ENCODE data around the gene SGMS1. TPM values are rescaled to one million over a fixed set of nuclear protein-coding genes. Genes with fewer than 3 reads are reported as not detected.

Gene SGMS1
- total and polyA plus RNA-seq, 7 donors = 3.5 to 81.3 (median 55.7) TPM

GRCh38 chr10:50392426-50392825 is 231.3 kb downstream of the SGMS1 start:
- H3K27ac ChIP-seq = no peak overlapping the region
- no peak for DNase-seq

GRCh38 chr10:50390302-50390701 is 233.5 kb downstream of the SGMS1 start:
- intact Hi-C loops (cut with DNase I) = no loop called here
- Histone ChIP-seq H3K27me3 (no peaks in the 10 kb centered on the region), H3K27ac (no peak overlapping the region), H3K36me3 (no peaks in the 10 kb centered on the region), H3K9me3 (no peaks in the 10 kb centered on the region), H3K4me1 (peaks cover 0 to 9% (median under 1%) of the 10 kb centered on the region in 4 donors), H3K4me3 (no peak overlapping the region)
- 26 to 75% methylated on average over 2 of the region's 2 CpGs for WGBS, 2 donors
- DNase-seq = no peak
- TF ChIP-seq POLR2A (IDR thresholded peaks at IDR 0.05) = no peak
- TF ChIP-seq CTCF (IDR thresholded peaks at IDR 0.05) = no peak

More at GRCh38 chr10:50392426-50392825, 231.3 kb downstream of the SGMS1 start:
- no peaks in the 10 kb centered on the region for H3K9me3 ChIP-seq
- H3K27me3 ChIP-seq = no peaks in the 10 kb centered on the region
- no peaks in the 10 kb centered on the region for H3K36me3 ChIP-seq
- intact Hi-C loops (cut with DNase I) = no loop called here
- peaks cover 0 to 15% (median 0%) of the 10 kb centered on the region in 4 donors for H3K4me1 ChIP-seq
- TF ChIP-seq EP300 (IDR thresholded peaks at IDR 0.05) (no peak), CTCF (IDR thresholded peaks at IDR 0.05) (no peak), POLR2A (IDR thresholded peaks at IDR 0.05) (no peak), POLR2AphosphoS5 (IDR thresholded peaks at IDR 0.05) (no peak)
- 80 to 92% methylated on average over 5 of the region's 5 CpGs for WGBS, 2 donors
- no peak overlapping the region for H3K4me3 ChIP-seq

GRCh38 chr10:50388181-50388580 is 235.6 kb downstream of the SGMS1 start:
- intact Hi-C loops (cut with DNase I) = no loop called here
- Histone ChIP-seq H3K27me3 (no peaks in the 10 kb centered on the region), H3K9me3 (no peaks in the 10 kb centered on the region), H3K4me3 (no peak overlapping the region), H3K27ac (no peak overlapping the region), H3K36me3 (no peaks in the 10 kb centered on the region), H3K4me1 (peaks cover 0 to 12% (median 0%) of the 10 kb centered on the region in 4 donors)
- WGBS, 2 donors = 91 to 98% methylated on average over 2 of the region's 2 CpGs
- TF ChIP-seq EP300 (IDR thresholded peaks at IDR 0.05) = no peak
- DNase-seq = no peak

GRCh38 chr10:50387732-50388073 is 236.1 kb downstream of the SGMS1 start:
- 58 to 92% methylated on average over 2 of the region's 2 CpGs for WGBS, 2 donors
- Histone ChIP-seq H3K4me1 (peaks cover 0 to 16% (median 2%) of the 10 kb centered on the region in 4 donors), H3K27ac (no peak overlapping the region), H3K4me3 (no peak overlapping the region), H3K9me3 (no peaks in the 10 kb centered on the region), H3K27me3 (no peaks in the 10 kb centered on the region), H3K36me3 (no peaks in the 10 kb centered on the region)
- TF ChIP-seq EP300 (IDR thresholded peaks at IDR 0.05) (no peak), CTCF (IDR thresholded peaks at IDR 0.05) (no peak), POLR2A (IDR thresholded peaks at IDR 0.05) (no peak), POLR2AphosphoS5 (IDR thresholded peaks at IDR 0.05) (no peak)
- no peak for DNase-seq
- intact Hi-C loops (cut with DNase I) = no loop called here

- peaks cover 0 to 19% (median 7%) of the 10 kb centered on the region in 4 donors for H3K4me1 ChIP-seq
- no peaks in the 10 kb centered on the region for H3K27me3 ChIP-seq
- H3K36me3 ChIP-seq = no peaks in the 10 kb centered on the region
- intact Hi-C loops (cut with DNase I) = no loop called here
- WGBS, 2 donors = 85 to 97% methylated on average over 7 of the region's 7 CpGs
- no peak overlapping the region for H3K4me3 ChIP-seq
- no peak for DNase-seq
- TF ChIP-seq CTCF (IDR thresholded peaks at IDR 0.05) (no peak), EP300 (IDR thresholded peaks at IDR 0.05) (no peak), POLR2A (IDR thresholded peaks at IDR 0.05) (no peak), POLR2AphosphoS5 (IDR thresholded peaks at IDR 0.05) (no peak)
- no peak overlapping the region for H3K27ac ChIP-seq
- H3K9me3 ChIP-seq = no peaks in the 10 kb centered on the region
These were observed 236.6 kb downstream of the SGMS1 start for GRCh38 chr10:50387007-50387731.
